Raji (cell line): ENCODE data around the gene ARID3A.

Experiments used
- POLR2A ChIP-seq: IDR thresholded peaks from 2 replicates; pipeline ENCODE4 v1.6.1; 2011; ENCODE audit warnings: low read depth, low read length, control low read depth; ENCODE audit not compliant: insufficient read depth

ARID3A gene

GRCh38 chr19:889662-890295 is 36.1 kb upstream of the ARID3A start:
- TF ChIP-seq POLR2A = no peak

- no peak for TF ChIP-seq POLR2A
Measured at GRCh38 chr19:890831-891230, 35.0 kb upstream of the ARID3A start.

GRCh38 chr19:892243-892893 is 33.5 kb upstream of the ARID3A start:
- TF ChIP-seq POLR2A = no peak

GRCh38 chr19:892894-893689 is 32.7 kb upstream of the ARID3A start, which contains the start of the genes MED16 and RNU6-9:
Gene MED16, minus strand, starts transcription at chr19:893187. Its CDS starts 2,056 bp downstream, at chr19:891131.
Gene RNU6-9, plus strand, starts transcription at chr19:893484.
- TF ChIP-seq POLR2A = peak; percentile 82

- TF ChIP-seq POLR2A = no peak
Measured at GRCh38 chr19:896434-896833, 29.4 kb upstream of the ARID3A start.

GRCh38 chr19:896999-897398 is 28.8 kb upstream of the ARID3A start:
- TF ChIP-seq POLR2A = no peak

GRCh38 chr19:897442-898039 is 28.3 kb upstream of the ARID3A start:
- TF ChIP-seq POLR2A = no peak

- no peak for TF ChIP-seq POLR2A
Measured at GRCh38 chr19:898663-899062, 27.2 kb upstream of the ARID3A start.

- no peak for TF ChIP-seq POLR2A
Measured at GRCh38 chr19:899336-900042, 26.3 kb upstream of the ARID3A start.

- TF ChIP-seq POLR2A = no peak
Measured at GRCh38 chr19:900043-900301, 25.9 kb upstream of the ARID3A start.

- TF ChIP-seq POLR2A = no peak
Measured at GRCh38 chr19:900302-901111, 25.3 kb upstream of the ARID3A start.

- no peak for TF ChIP-seq POLR2A
Measured at GRCh38 chr19:901216-902092, 24.4 kb upstream of the ARID3A start.

- no peak for TF ChIP-seq POLR2A
Measured at GRCh38 chr19:902093-902370, 23.8 kb upstream of the ARID3A start.
